Measurements from ENCODE around the gene MRPS18A.

DNA sequence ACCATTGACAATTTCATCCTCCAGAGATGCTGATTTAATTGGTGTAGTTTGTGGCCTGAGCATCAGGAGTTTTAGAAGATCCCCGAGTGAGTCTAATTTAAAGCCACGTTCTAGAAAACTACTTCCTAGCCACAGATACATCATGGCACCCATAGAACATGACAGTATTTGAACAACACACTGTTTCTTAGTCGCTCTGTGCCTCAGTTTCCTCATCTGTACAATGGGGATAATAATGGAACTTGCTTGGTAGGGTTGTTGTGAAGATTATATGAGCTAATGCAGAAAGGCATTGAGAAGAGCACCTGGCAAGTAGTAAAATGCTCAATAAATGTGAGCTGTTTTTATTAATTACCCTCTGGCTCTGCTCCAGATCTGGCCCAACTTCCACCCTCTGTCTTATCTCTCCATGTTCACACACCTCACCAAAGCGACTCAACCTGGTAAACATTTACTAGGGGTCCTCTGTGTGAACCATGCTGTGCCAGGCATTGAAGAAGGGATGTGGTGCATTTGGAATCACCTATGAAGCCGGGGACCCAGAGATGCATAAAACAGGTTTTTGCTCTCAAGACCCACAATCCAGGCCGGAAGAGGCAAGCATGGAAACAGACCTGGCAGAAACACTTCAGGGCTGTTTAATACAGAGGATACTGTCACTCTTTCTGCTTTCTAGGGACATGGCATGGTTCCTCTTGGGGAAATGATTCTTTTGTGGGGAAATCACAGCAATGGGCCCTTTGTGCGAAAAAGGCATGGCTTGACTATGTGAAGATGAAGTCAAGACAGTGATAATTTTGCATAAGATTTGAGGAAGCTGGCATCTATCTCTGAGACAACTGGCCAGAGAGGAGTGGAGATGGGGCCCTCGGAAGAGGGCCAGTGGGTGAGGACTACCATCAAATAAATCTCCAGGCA lies 16.2 kb upstream of the MRPS18A start:
- TF ChIP-seq, protein P1, sequence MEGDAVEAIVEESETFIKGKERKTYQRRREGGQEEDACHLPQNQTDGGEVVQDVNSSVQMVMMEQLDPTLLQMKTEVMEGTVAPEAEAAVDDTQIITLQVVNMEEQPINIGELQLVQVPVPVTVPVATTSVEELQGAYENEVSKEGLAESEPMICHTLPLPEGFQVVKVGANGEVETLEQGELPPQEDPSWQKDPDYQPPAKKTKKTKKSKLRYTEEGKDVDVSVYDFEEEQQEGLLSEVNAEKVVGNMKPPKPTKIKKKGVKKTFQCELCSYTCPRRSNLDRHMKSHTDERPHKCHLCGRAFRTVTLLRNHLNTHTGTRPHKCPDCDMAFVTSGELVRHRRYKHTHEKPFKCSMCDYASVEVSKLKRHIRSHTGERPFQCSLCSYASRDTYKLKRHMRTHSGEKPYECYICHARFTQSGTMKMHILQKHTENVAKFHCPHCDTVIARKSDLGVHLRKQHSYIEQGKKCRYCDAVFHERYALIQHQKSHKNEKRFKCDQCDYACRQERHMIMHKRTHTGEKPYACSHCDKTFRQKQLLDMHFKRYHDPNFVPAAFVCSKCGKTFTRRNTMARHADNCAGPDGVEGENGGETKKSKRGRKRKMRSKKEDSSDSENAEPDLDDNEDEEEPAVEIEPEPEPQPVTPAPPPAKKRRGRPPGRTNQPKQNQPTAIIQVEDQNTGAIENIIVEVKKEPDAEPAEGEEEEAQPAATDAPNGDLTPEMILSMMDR (IDR thresholded peaks at IDR 0.05), result no peak
- TF ChIP-seq POLR2A (IDR thresholded peaks at IDR 0.05), result no peak

Data from testis (tissue), 2 donors.